Superior temporal gyrus (tissue), 1 donor: ENCODE data around the gene XRCC5.
A peak's percentile ranks its signal among the peaks of the same experiment; 100 is the strongest.
"Not testable (repeated sequence)": the region's sequence is repeated elsewhere in the genome, so short reads cannot be mapped to it uniquely, and the experiment has no call there.

ENCODE experiments used
- DNase-seq: peaks from one replicate; pipeline ENCODE4 v3.0.0-alpha.2; 2016; ENCODE audit errors: extremely low spot score

The XRCC5 gene

GRCh38 chr2:216118474-216118873 lies 9.3 kb downstream of the XRCC5 start:
- DNase-seq: no peak

- DNase-seq: peak; percentile 29
Observed at GRCh38 chr2:216119146-216119545, 10.0 kb downstream of the XRCC5 start.

GRCh38 chr2:216119986-216120385 lies 10.8 kb downstream of the XRCC5 start:
- no peak for DNase-seq

- no peak for DNase-seq
Observed at GRCh38 chr2:216121255-216121654, 12.1 kb downstream of the XRCC5 start.

GRCh38 chr2:216126943-216127342 lies 17.8 kb downstream of the XRCC5 start:
- DNase-seq: no peak

- DNase-seq: peak; percentile 61
Observed at GRCh38 chr2:216130346-216130971, 21.3 kb downstream of the XRCC5 start.

GRCh38 chr2:216131175-216131926 lies 22.2 kb downstream of the XRCC5 start:
- no peak for DNase-seq

- DNase-seq: no peak
Observed at GRCh38 chr2:216132585-216132984, 23.4 kb downstream of the XRCC5 start.

- no peak for DNase-seq
Observed at GRCh38 chr2:216133397-216133796, 24.2 kb downstream of the XRCC5 start.

GRCh38 chr2:216134958-216135541 lies 25.9 kb downstream of the XRCC5 start:
- no peak for DNase-seq

- DNase-seq: no peak
Observed at GRCh38 chr2:216139884-216140283, 30.7 kb downstream of the XRCC5 start.

- DNase-seq: not testable (repeated sequence)
Observed at GRCh38 chr2:216141516-216141915, 32.4 kb downstream of the XRCC5 start.

- DNase-seq: no peak
Observed at GRCh38 chr2:216142540-216142939, 33.4 kb downstream of the XRCC5 start.

GRCh38 chr2:216144372-216144771 lies 35.2 kb downstream of the XRCC5 start:
- DNase-seq: no peak

- DNase-seq: no peak
Observed at GRCh38 chr2:216144857-216145256, 35.7 kb downstream of the XRCC5 start.

GRCh38 chr2:216146573-216146972 lies 37.4 kb downstream of the XRCC5 start:
- DNase-seq: no peak

- no peak for DNase-seq
Observed at GRCh38 chr2:216147172-216148131, 38.3 kb downstream of the XRCC5 start.

- DNase-seq: no peak
Observed at GRCh38 chr2:216148983-216149382, 39.8 kb downstream of the XRCC5 start.

- DNase-seq: no peak
Observed at GRCh38 chr2:216149741-216150140, 40.6 kb downstream of the XRCC5 start.

GRCh38 chr2:216151313-216152025 lies 42.3 kb downstream of the XRCC5 start:
- DNase-seq: no peak

- DNase-seq: no peak
Observed at GRCh38 chr2:216155954-216156353, 46.8 kb downstream of the XRCC5 start.
